HepG2 (cell line): ENCODE data around the gene PCP4L1. TPM values are rescaled to one million over a fixed set of nuclear protein-coding genes. Genes with fewer than 3 reads are reported as not detected.
A peak's percentile ranks its signal among the peaks of the same experiment; 100 is the strongest.

Source experiments
- ATAC-seq: fragments of 200-7000 bp; cut with Tn5 transposase; 3 replicates; pipeline ENCODE4 v1.9.1; 2020; ENCODE audit warnings: mild to moderate bottlenecking, moderate library complexity
- BruUV-seq: library from RNA; stranded (reverse); fragments of 400-500 nt; replicated peaks from 2 replicates; lab custom pipeline; 2021; lab: Mats Ljungman, UMichigan
- CTCF ChIA-PET: fragments of 300-600 bp; formaldehyde crosslinking; extraction: SDS; loops from one replicate; lab custom pipeline; 2021; ENCODE audit warnings: low total read pairs, inconsistent platforms, low intra/inter-chr PET ratio; lab: Yijun Ruan, JAX
- POLR2A ChIA-PET: fragments of 350-600 bp; sonication (Branson Sonifier 250); formaldehyde crosslinking; loops from one replicate; lab custom pipeline; 2020; ENCODE audit warnings: antibody characterized with exemption, inconsistent platforms; lab: Yijun Ruan, JAX
- DNase-seq: peaks from one replicate; pipeline ENCODE4 v3.0.0-alpha.2; 2015; ENCODE audit warnings: low spot score
- FAIRE-seq: peaks from 3 replicates; lab custom pipeline; 2011; peaks lifted over from hg19 to GRCh38; lab: Jason Lieb, UNC
- H2AFZ ChIP-seq: one replicate; pipeline ENCODE4 v1.6.1; 2011; ENCODE audit warnings: low read length, inconsistent platforms
- H3K27ac ChIP-seq: fragments of 300-600 bp; 3 replicates; pipeline ENCODE4 v1.8.0; 2011; ENCODE audit warnings: mixed run types, mild to moderate bottlenecking, mixed read lengths, low read length, inconsistent platforms; ENCODE audit not compliant: insufficient read depth; ENCODE audit errors: extremely low read length
- H3K27me3 ChIP-seq, 2 experiments: fragments of 200-600 bp in 1 of 2; 2 replicates in 1 of 2; 3 replicates in 1 of 2; pipeline versions ENCODE4 v1.6.0 to v1.8.0; 2011; ENCODE audit warnings: low read length in 2 of 2, mild to moderate bottlenecking in 2 of 2, moderate library complexity in 2 of 2, inconsistent platforms in 1 of 2; ENCODE audit not compliant: insufficient read depth in 2 of 2, control insufficient read depth in 1 of 2
- H3K36me3 ChIP-seq, 2 experiments: fragments of 200-600 bp in 1 of 2; replicated peaks in 1 of 2; 2 replicates in 1 of 2; 3 replicates in 1 of 2; pipeline versions ENCODE4 v1.5.1 to v1.8.0; 2011; ENCODE audit warnings: low read length in 2 of 2, inconsistent platforms in 1 of 2; ENCODE audit not compliant: insufficient read depth in 2 of 2, control insufficient read depth in 1 of 2
- H3K4me1 ChIP-seq: 2 replicates; pipeline ENCODE4 v1.5.1; 2012; ENCODE audit warnings: low read length, inconsistent platforms; ENCODE audit not compliant: insufficient read depth
- H3K4me2 ChIP-seq: 2 replicates; pipeline ENCODE4 v1.6.0; 2011; ENCODE audit warnings: low read depth, low read length, inconsistent platforms
- H3K4me3 ChIP-seq, 3 experiments: fragments of 200-600 bp in 1 of 3; sonication (generic), shearing (Covaris generic) in 1 of 3; replicated peaks in 1 of 3; 2 replicates each; pipeline ENCODE4 v1.5.1; 2011 to 2016; ENCODE audit warnings: low read length in 3 of 3, inconsistent platforms in 2 of 3, low read depth in 2 of 3, mild to moderate bottlenecking in 2 of 3, control low read depth in 1 of 3, mixed read lengths in 1 of 3; ENCODE audit not compliant: insufficient read depth in 1 of 3
- H3K79me2 ChIP-seq: one replicate; pipeline ENCODE4 v1.6.1; 2011; ENCODE audit warnings: low read length, inconsistent platforms; ENCODE audit not compliant: insufficient read depth
- H3K9ac ChIP-seq: 2 replicates; pipeline ENCODE4 v1.6.0; 2011; ENCODE audit warnings: mild to moderate bottlenecking, low read depth, low read length, inconsistent platforms; ENCODE audit not compliant: insufficient read depth
- H3K9me3 ChIP-seq: 2 replicates; pipeline ENCODE4 v1.5.1; 2012; ENCODE audit warnings: mild to moderate bottlenecking, low read length
- H4K20me1 ChIP-seq: 2 replicates; pipeline ENCODE4 v1.6.0; 2011; ENCODE audit warnings: inconsistent platforms, mild to moderate bottlenecking, low read length, moderate library complexity; ENCODE audit not compliant: insufficient read depth
- ATF7 ChIP-seq, 2 experiments: fragments of 450-650 bp in 1 of 2; sonication (generic) in 1 of 2; formaldehyde crosslinking in 1 of 2; IDR thresholded peaks; 2 replicates each; pipeline versions ENCODE4 v1.4.0 to v1.6.1; 2016 to 2020; ENCODE audit warnings: antibody characterized with exemption in 1 of 2, mild to moderate bottlenecking in 1 of 2, missing genetic modification reagents in 1 of 2
- CREB1 ChIP-seq, 2 experiments: fragments of 450-650 bp in 1 of 2; IDR thresholded peaks; 2 replicates each; pipeline ENCODE4 v1.6.1; 2016 to 2017; ENCODE audit warnings: control low read depth in 1 of 2, mild to moderate bottlenecking in 1 of 2, missing compliant biosample characterization in 1 of 2, missing genetic modification characterization in 1 of 2
- E2F5 ChIP-seq: sonication (generic); formaldehyde crosslinking; conservative IDR thresholded peaks from 2 replicates; pipeline ENCODE4 v1.4.0; 2020; ENCODE audit warnings: missing genetic modification reagents
- FOXA3 ChIP-seq: IDR thresholded peaks from 2 replicates; pipeline ENCODE4 v1.6.1; 2016; ENCODE audit warnings: missing genetic modification reagents, missing compliant biosample characterization
- KMT2B ChIP-seq: IDR thresholded peaks from 2 replicates; pipeline ENCODE4 v1.6.1; 2016; ENCODE audit warnings: missing genetic modification reagents, missing compliant biosample characterization
- NR0B2 ChIP-seq: sonication (generic); formaldehyde crosslinking; IDR thresholded peaks from 2 replicates; pipeline ENCODE4 v1.4.0; 2020; ENCODE audit warnings: mild to moderate bottlenecking, missing genetic modification reagents
- SMAD3 ChIP-seq: sonication (generic); formaldehyde crosslinking; IDR thresholded peaks from 2 replicates; pipeline ENCODE4 v1.4.0; 2020; ENCODE audit warnings: missing genetic modification reagents
- STAT5B ChIP-seq: sonication (generic); formaldehyde crosslinking; IDR thresholded peaks from 2 replicates; pipeline ENCODE4 v1.4.0; 2020; ENCODE audit warnings: missing genetic modification reagents
- TBX2 ChIP-seq: sonication (generic); formaldehyde crosslinking; IDR thresholded peaks from 2 replicates; pipeline ENCODE4 v1.5.0; 2020; ENCODE audit warnings: missing genetic modification reagents, mild to moderate bottlenecking, borderline replicate concordance
- TRIM24 ChIP-seq: sonication (generic); formaldehyde crosslinking; IDR thresholded peaks from 2 replicates; pipeline ENCODE4 v1.8.0; 2022; ENCODE audit warnings: mild to moderate bottlenecking, missing genetic modification reagents
- ZBTB3 ChIP-seq: sonication (generic); formaldehyde crosslinking; IDR thresholded peaks from 2 replicates; pipeline ENCODE4 v1.4.0; 2020; ENCODE audit warnings: low read depth, mild to moderate bottlenecking, moderate library complexity, missing genetic modification reagents, borderline replicate concordance
- ZFP41 ChIP-seq: sonication (generic); formaldehyde crosslinking; IDR thresholded peaks from 2 replicates; pipeline ENCODE4 v1.4.0; 2020; ENCODE audit warnings: mild to moderate bottlenecking, missing genetic modification reagents, borderline replicate concordance
- ZNF563 ChIP-seq: sonication (generic); formaldehyde crosslinking; IDR thresholded peaks from 2 replicates; pipeline ENCODE4 v1.8.0; 2022; ENCODE audit warnings: mild to moderate bottlenecking, moderate library complexity, missing genetic modification reagents
- ZNF768 ChIP-seq: sonication (generic); formaldehyde crosslinking; IDR thresholded peaks from 2 replicates; pipeline ENCODE4 v1.4.0; 2020; ENCODE audit warnings: missing genetic modification reagents
- ZSCAN25 ChIP-seq: sonication (generic); formaldehyde crosslinking; IDR thresholded peaks from 2 replicates; pipeline ENCODE4 v1.8.0; 2022; ENCODE audit warnings: mild to moderate bottlenecking, missing genetic modification reagents
- WGBS: methylation state at CpG from one replicate; pipeline ENCODE4 v1.1.6; 2017; ENCODE audit warnings: low lambda C conversion rate; 5-methylcytosine and 5-hydroxymethylcytosine counted together
- in situ Hi-C: cut with HindIII; loops from 2 replicates; pipeline ENCODE4 v1.10.0; 2017; ENCODE audit warnings: low pct_unique_long_range_greater_than_20kb; ENCODE audit not compliant: extremely low pct_ligation_motif_present
- intact Hi-C: fragments of 100-400 bp; cut with micrococcal nuclease; formaldehyde crosslinking; loops from one replicate; pipeline ENCODE4 v1.10.0; 2022; ENCODE audit not compliant: unreplicated experiment
- polyA plus RNA-seq, 8 experiments: library from polyadenylated mRNA; depleted of rRNA in 3 of 8; stranded (reverse) in 7 of 8; unstranded in 1 of 8; fragments of >200 nt; fragmentation: Illumina TruSeq in 4 of 8; extraction: Trizol in 4 of 8; gene quantifications; 2 replicates each; pipeline versions ENCODE4 v1.2.1 to v1.2.3, GENCODE V29; 2011 to 2016; ENCODE audit warnings: low read depth in 4 of 8, missing spikeins in 1 of 8, mixed read lengths in 1 of 8; ENCODE audit not compliant: insufficient read depth in 1 of 8
- total RNA-seq, 5 experiments: library from RNA; depleted of rRNA; stranded (reverse); fragments of >200 nt; fragmentation: Illumina TruSeq; extraction: Trizol; gene quantifications; 2 replicates each; pipeline ENCODE4 v1.2.3, GENCODE V29; 2016; ENCODE audit warnings: low read depth in 1 of 5

PCP4L1 gene
- total and polyA plus RNA-seq, 2 of the 13 experiments (the other 11 are each of a cell fraction or from before 2014, with no cell fraction given), result 0.28 TPM; not detected in 1

GRCh38 chr1:161235957-161236775, 22.4 kb upstream of the PCP4L1 start:
- H4K20me1 ChIP-seq, result no peaks in the 10 kb centered on the region
- no peaks in the 10 kb centered on the region for H3K9me3 ChIP-seq
- ChIA-PET CTCF (no interaction called here), POLR2A (interaction anchor here (1.2 to 4.2 kb wide), 2 partner anchors 12 to 18 kb away, joined by 3 to 52 read pairs; partner anchors contain the start of genes APOA2 and TOMM40L)
- no peak for DNase-seq
- FAIRE-seq, result no peak
- H2AFZ ChIP-seq, result no peak overlapping the region
- in situ Hi-C loops, result no loop called here
- WGBS, result 76% methylated on average over 3 of the region's 5 CpGs
- no peak overlapping the region for H3K4me2 ChIP-seq
- no peaks in the 10 kb centered on the region for H3K79me2 ChIP-seq
- no peak overlapping the region for H3K27ac ChIP-seq
- no peak; the same call in 2 of the 3 replicates for ATAC-seq
- H3K27me3 ChIP-seq, result peaks cover 0 to 3% of the 10 kb centered on the region in 2 experiments; a peak in 1 of 5 replicates
- TF ChIP-seq CREB1 (IDR thresholded peaks at IDR 0.05) (peak; percentile 94), CREB1 (CRISPR knock-in tag; IDR thresholded peaks at IDR 0.05) (no peak), ATF7 (IDR thresholded peaks at IDR 0.05) (peak; percentile 76), ATF7 (CRISPR knock-in tag; IDR thresholded peaks at IDR 0.05) (no peak), ZNF563 (no peak)
- intact Hi-C loops, result no loop called here
- BruUV-seq, result no TSS peak
- H3K4me1 ChIP-seq, result peaks cover 42% of the 10 kb centered on the region
- H3K4me3 ChIP-seq, result no peak overlapping the region
- 0 out of 5 replicates have a peak, but pooled peaks cover 0 to under 1% of the 10 kb centered on the region in 2 experiments for H3K36me3 ChIP-seq
- no peak overlapping the region for H3K9ac ChIP-seq

- Histone ChIP-seq H3K79me2 (no peaks in the 10 kb centered on the region), H3K9me3 (no peaks in the 10 kb centered on the region), H3K27me3 (peaks cover 0 to 3% of the 10 kb centered on the region in 2 experiments; a peak in 1 of 5 replicates), H3K36me3 (no peaks in the 10 kb centered on the region), H4K20me1 (no peaks in the 10 kb centered on the region), H3K27ac (peak within 1 kb of the TSS; percentile 74), H3K4me3 (peak within 1 kb of the TSS in 1 of 3 experiments; percentile 37; a peak in 3 of 6 replicates), H2AFZ (no peak within 1 kb of the TSS), H3K4me1 (peaks cover 42% of the 10 kb centered on the region), H3K9ac (peak within 1 kb of the TSS; percentile 25; the same call in 1 of the 2 replicates), H3K4me2 (peak within 1 kb of the TSS; percentile 77)
- DNase-seq, result peak; percentile 86
- in situ Hi-C loops (no loop called here), intact Hi-C loops (loop anchor here (1.0 kb wide), 1 partner anchor 11 kb away; no protein-coding TSS in a partner anchor)
- WGBS, result 0% methylated on average over 4 of the region's 4 CpGs
- POLR2A ChIA-PET, result interaction anchor here (0.7 to 4.2 kb wide), 6 partner anchors 14 to 76 kb away, joined by 3 to 52 read pairs (median 4); partner anchors contain the start of genes APOA2, NDUFS2, SDHC and TOMM40L
- CTCF ChIA-PET, result no interaction called here
- BruUV-seq, result no TSS peak
- ATAC-seq, result peak; percentile 92
- FAIRE-seq, result peak; percentile 94
- no peak for TF ChIP-seq E2F5
- TF ChIP-seq ZBTB3 (CRISPR knock-in tag), result 0 out of 2 replicates have a peak, but pooled peaks have one; percentile 65
- TF ChIP-seq TBX2 (CRISPR knock-in tag), result peak; percentile 84; the same call in 1 of the 2 replicates
- no peak for TF ChIP-seq ZNF768 (CRISPR knock-in tag)
- no peak for TF ChIP-seq KMT2B (CRISPR knock-in tag)
- TF ChIP-seq TRIM24, result peak; percentile 82
- peak; percentile 48; the same call in 1 of the 2 replicates for TF ChIP-seq FOXA3 (CRISPR knock-in tag)
- TF ChIP-seq NR0B2, result no peak
- TF ChIP-seq ZSCAN25, result no peak
- TF ChIP-seq STAT5B (CRISPR knock-in tag), result no peak
- TF ChIP-seq SMAD3, result 0 out of 2 replicates have a peak, but pooled peaks have one; percentile 22
- TF ChIP-seq ZFP41 (CRISPR knock-in tag), result no peak
These were observed 20.5 kb upstream of the PCP4L1 start, which contains the start of gene NR1I3 for GRCh38 chr1:161238039-161238473. NR1I3 (minus strand) TSS chr1:161238203; CDS start chr1:161236565, 1,638 bp downstream.
